Vagina (tissue), 2 donors: ENCODE data around the gene PDE8A. TPM values are rescaled to one million over a fixed set of nuclear protein-coding genes. Genes with fewer than 3 reads are reported as not detected.

ENCODE experiments used
- DNase-seq, 2 donors: peaks; one replicate each; pipeline ENCODE4 v3.0.0-alpha.2; 2017; ENCODE audit errors: extremely low spot score in 2 of 2
- H3K27ac ChIP-seq: fragments of 200-600 bp; sonication (generic); one replicate; pipeline ENCODE4 v1.5.1; 2019
- H3K27me3 ChIP-seq: fragments of 200-600 bp; sonication (generic); one replicate; pipeline ENCODE4 v1.5.1; 2019
- H3K36me3 ChIP-seq, 2 donors: fragments of 200-600 bp; sonication (generic); one replicate each; pipeline ENCODE4 v1.5.1; 2017 to 2019
- H3K4me1 ChIP-seq: fragments of 200-600 bp; sonication (generic); one replicate; pipeline ENCODE4 v1.5.1; 2019
- H3K4me3 ChIP-seq, 2 donors: fragments of 200-600 bp; sonication (generic); 1 replicate in 1 of 2; 2 replicates in 1 of 2; pipeline ENCODE4 v1.5.1; 2016 to 2019
- H3K9me3 ChIP-seq: fragments of 200-600 bp; sonication (generic); one replicate; pipeline ENCODE4 v1.5.1; 2019
- CTCF ChIP-seq, 3 experiments: fragments of 450-650 bp in 2 of 3; fragments of 200-600 bp in 1 of 3; sonication (generic) in 1 of 3; IDR thresholded peaks; one replicate each; pipeline ENCODE4 v1.5.1; 2017 to 2019; ENCODE audit warnings: antibody characterized with exemption in 3 of 3, mild to moderate bottlenecking in 2 of 3, moderate library complexity in 2 of 3
- POLR2A ChIP-seq, 2 donors: fragments of 450-650 bp; IDR thresholded peaks; one replicate each; pipeline ENCODE4 v1.6.1; 2017; ENCODE audit warnings: antibody characterized with exemption in 2 of 2, mild to moderate bottlenecking in 2 of 2, moderate library complexity in 2 of 2
- POLR2AphosphoS5 ChIP-seq, 2 donors: sonication (generic); formaldehyde crosslinking; IDR thresholded peaks; one replicate each; pipeline ENCODE4 v1.9.0; 2017; ENCODE audit warnings: antibody characterized with exemption in 2 of 2, mild to moderate bottlenecking in 2 of 2, low read depth in 1 of 2; ENCODE audit not compliant: insufficient read depth in 1 of 2
- intact Hi-C: fragments of 100-400 bp; cut with DNase I; formaldehyde crosslinking; loops from one replicate; pipeline ENCODE4 v1.15.1; 2023
- total RNA-seq: library from RNA; depleted of rRNA; stranded (reverse); fragments of >200 nt; gene quantifications from one replicate; pipeline ENCODE4 v1.2.3, GENCODE V29; 2016

Gene PDE8A
- total RNA-seq, 1 donor from 2014 or later, result 33.9 TPM

GRCh38 chr15:84988909-84989644 is 7.4 kb downstream of the PDE8A start:
- H3K4me3 ChIP-seq, result no peak overlapping the region
- H3K36me3 ChIP-seq, result no peaks in the 10 kb centered on the region
- TF ChIP-seq POLR2A (IDR thresholded peaks at IDR 0.05) (no peak), CTCF (IDR thresholded peaks at IDR 0.05) (no peak), POLR2AphosphoS5 (IDR thresholded peaks at IDR 0.05; ENCODE audit: insufficient read depth in 1 of 2, low read depth in 1 of 2) (no peak)
- peaks cover 58% of the 10 kb centered on the region for H3K4me1 ChIP-seq
- no peak for DNase-seq
- no peak overlapping the region for H3K27ac ChIP-seq
- intact Hi-C loops, result no loop called here
- no peaks in the 10 kb centered on the region for H3K27me3 ChIP-seq
- H3K9me3 ChIP-seq, result no peaks in the 10 kb centered on the region

GRCh38 chr15:84990507-84990906 is 8.9 kb downstream of the PDE8A start:
- H3K9me3 ChIP-seq, result no peaks in the 10 kb centered on the region
- no peak for DNase-seq
- H3K4me3 ChIP-seq, result no peak overlapping the region
- H3K4me1 ChIP-seq, result peaks cover 53% of the 10 kb centered on the region
- TF ChIP-seq POLR2A (IDR thresholded peaks at IDR 0.05) (no peak), CTCF (IDR thresholded peaks at IDR 0.05) (no peak), POLR2AphosphoS5 (IDR thresholded peaks at IDR 0.05; ENCODE audit: insufficient read depth in 1 of 2, low read depth in 1 of 2) (no peak)
- no peaks in the 10 kb centered on the region for H3K27me3 ChIP-seq
- H3K27ac ChIP-seq, result no peak overlapping the region
- no peaks in the 10 kb centered on the region for H3K36me3 ChIP-seq
- intact Hi-C loops, result no loop called here

GRCh38 chr15:84991014-84991712 is 9.5 kb downstream of the PDE8A start:
- H3K4me1 ChIP-seq, result peaks cover 48% of the 10 kb centered on the region
- H3K9me3 ChIP-seq, result no peaks in the 10 kb centered on the region
- TF ChIP-seq CTCF (IDR thresholded peaks at IDR 0.05) (no peak), POLR2A (IDR thresholded peaks at IDR 0.05) (no peak), POLR2AphosphoS5 (IDR thresholded peaks at IDR 0.05; ENCODE audit: insufficient read depth in 1 of 2, low read depth in 1 of 2) (no peak)

GRCh38 chr15:84992157-84992944 is 10.7 kb downstream of the PDE8A start:
- Histone ChIP-seq H3K4me3 (no peak overlapping the region), H3K36me3 (no peaks in the 10 kb centered on the region), H3K27ac (no peak overlapping the region), H3K27me3 (no peaks in the 10 kb centered on the region), H3K4me1 (peaks cover 41% of the 10 kb centered on the region), H3K9me3 (no peaks in the 10 kb centered on the region)
- intact Hi-C loops, result no loop called here
- DNase-seq, result no peak
- TF ChIP-seq POLR2AphosphoS5 (IDR thresholded peaks at IDR 0.05; ENCODE audit: insufficient read depth in 1 of 2, low read depth in 1 of 2), result peak in 1 of 2 donors; percentile 49
- no peak for TF ChIP-seq CTCF (IDR thresholded peaks at IDR 0.05)

More at GRCh38 chr15:84991014-84991712, 9.5 kb downstream of the PDE8A start:
- Histone ChIP-seq H3K36me3 (no peaks in the 10 kb centered on the region), H3K27me3 (no peaks in the 10 kb centered on the region), H3K27ac (no peak overlapping the region), H3K4me3 (no peak overlapping the region)
- intact Hi-C loops, result no loop called here
- no peak for DNase-seq
